Liver (tissue), 9 donors: ENCODE measurements around the gene RHOD. TPM values are rescaled to one million over a fixed set of nuclear protein-coding genes. Genes with fewer than 3 reads are reported as not detected.

Source experiments
- DNase-seq: peaks from one replicate; pipeline ENCODE4 v3.0.0-alpha.2; 2017; ENCODE audit warnings: low spot score
- H3K27ac ChIP-seq, 2 donors: one replicate each; pipeline ENCODE4 v1.7.0; 2013; ENCODE audit warnings: inconsistent platforms in 2 of 2, low read length in 2 of 2, control low read depth in 1 of 2, low read depth in 1 of 2, mild to moderate bottlenecking in 1 of 2
- H3K27me3 ChIP-seq, 4 donors: one replicate each; pipeline versions ENCODE4 v1.6.1 to v1.7.0; 2013; ENCODE audit warnings: low read length in 3 of 4, inconsistent platforms in 1 of 4, mild to moderate bottlenecking in 1 of 4, moderate library complexity in 1 of 4; ENCODE audit not compliant: control insufficient read depth in 4 of 4, insufficient read depth in 4 of 4
- H3K36me3 ChIP-seq, 4 donors: one replicate each; pipeline versions ENCODE4 v1.6.1 to v1.7.0; 2013; ENCODE audit warnings: low read length in 3 of 4, mild to moderate bottlenecking in 3 of 4, low read depth in 1 of 4, moderate library complexity in 1 of 4; ENCODE audit not compliant: control insufficient read depth in 4 of 4, insufficient read depth in 3 of 4
- H3K4me1 ChIP-seq, 4 donors: one replicate each; pipeline versions ENCODE4 v1.6.1 to v1.7.0; 2013; ENCODE audit warnings: low read length in 3 of 4, mild to moderate bottlenecking in 3 of 4, moderate library complexity in 1 of 4; ENCODE audit not compliant: control insufficient read depth in 4 of 4, insufficient read depth in 4 of 4
- H3K4me3 ChIP-seq, 3 donors: one replicate each; pipeline versions ENCODE4 v1.6.1 to v1.7.0; 2013; ENCODE audit warnings: low read length in 3 of 3, control low read depth in 1 of 3, low read depth in 1 of 3, mild to moderate bottlenecking in 1 of 3
- H3K9ac ChIP-seq, 2 donors: one replicate each; pipeline ENCODE4 v1.7.0; 2013; ENCODE audit warnings: low read length in 2 of 2, mild to moderate bottlenecking in 2 of 2, moderate library complexity in 2 of 2, control low read depth in 1 of 2, low read depth in 1 of 2
- H3K9me3 ChIP-seq, 4 donors: one replicate each; pipeline versions ENCODE4 v1.6.1 to v1.7.0; 2013; ENCODE audit warnings: low read length in 3 of 4; ENCODE audit not compliant: control insufficient read depth in 4 of 4
- ATF3 ChIP-seq: IDR thresholded peaks from 2 replicates; pipeline ENCODE4 v1.6.1; 2016; ENCODE audit warnings: antibody characterized with exemption
- CTCF ChIP-seq: fragments of 150-350 bp; IDR thresholded peaks from 2 replicates; pipeline ENCODE4 v1.5.1; 2017; ENCODE audit warnings: improper control_type of control experiment, low read depth, low read length; ENCODE audit not compliant: missing input control
- EGR1 ChIP-seq, 2 donors: IDR thresholded peaks; 2 replicates each; pipeline ENCODE4 v1.6.1; 2016 to 2018; ENCODE audit warnings: antibody characterized with exemption in 2 of 2, low read depth in 2 of 2
- FOXA1 ChIP-seq: IDR thresholded peaks from 2 replicates; pipeline ENCODE4 v1.6.1; 2016; ENCODE audit warnings: antibody characterized with exemption
- FOXA2 ChIP-seq: IDR thresholded peaks from 2 replicates; pipeline ENCODE4 v1.6.1; 2016; ENCODE audit warnings: antibody characterized with exemption
- GABPA ChIP-seq, 2 donors: IDR thresholded peaks in 1 of 2; conservative IDR thresholded peaks in 1 of 2; 2 replicates each; pipeline ENCODE4 v1.6.1; 2016; ENCODE audit warnings: antibody characterized with exemption in 2 of 2, mild to moderate bottlenecking in 1 of 2, moderate library complexity in 1 of 2
- HNF4A ChIP-seq, 2 donors: conservative IDR thresholded peaks; 2 replicates each; pipeline ENCODE4 v1.6.1; 2016; ENCODE audit warnings: antibody characterized with exemption in 2 of 2, mild to moderate bottlenecking in 2 of 2
- HNF4G ChIP-seq: IDR thresholded peaks from 2 replicates; pipeline ENCODE4 v1.6.1; 2016; ENCODE audit warnings: antibody characterized with exemption
- JUND ChIP-seq, 2 donors: IDR thresholded peaks; 2 replicates each; pipeline ENCODE4 v1.6.1; 2016; ENCODE audit warnings: antibody characterized with exemption in 2 of 2
- NR2F2 ChIP-seq: IDR thresholded peaks from 2 replicates; pipeline ENCODE4 v1.6.1; 2016; ENCODE audit warnings: antibody characterized with exemption
- RAD21 ChIP-seq, 2 donors: IDR thresholded peaks; 2 replicates each; pipeline ENCODE4 v1.6.1; 2016; ENCODE audit warnings: antibody characterized with exemption in 2 of 2, mild to moderate bottlenecking in 2 of 2
- REST ChIP-seq: IDR thresholded peaks from 2 replicates; pipeline ENCODE4 v1.6.1; 2016; ENCODE audit warnings: antibody characterized with exemption, mild to moderate bottlenecking
- RXRA ChIP-seq, 2 donors: IDR thresholded peaks; 2 replicates each; pipeline ENCODE4 v1.6.1; 2017 to 2018; ENCODE audit warnings: antibody characterized with exemption in 2 of 2, mild to moderate bottlenecking in 1 of 2
- SP1 ChIP-seq: IDR thresholded peaks from 2 replicates; pipeline ENCODE4 v1.6.1; 2018; ENCODE audit warnings: antibody characterized with exemption, mild to moderate bottlenecking
- TAF1 ChIP-seq: conservative IDR thresholded peaks from 2 replicates; pipeline ENCODE4 v1.6.1; 2016; ENCODE audit warnings: antibody characterized with exemption, mild to moderate bottlenecking
- YY1 ChIP-seq: IDR thresholded peaks from 2 replicates; pipeline ENCODE4 v1.6.1; 2016; ENCODE audit warnings: antibody characterized with exemption, mild to moderate bottlenecking
- ZBTB33 ChIP-seq: IDR thresholded peaks from 2 replicates; pipeline ENCODE4 v1.6.1; 2016; ENCODE audit warnings: antibody characterized with exemption
- WGBS: extraction: QIAGEN DNeasy Blood & Tissue Kit; methylation state at CpG from one replicate; pipeline ENCODE4 v1.1.7; 2013; 5-methylcytosine and 5-hydroxymethylcytosine counted together
- polyA plus RNA-seq, 2 donors: library from polyadenylated mRNA; stranded (reverse) in 1 of 2; unstranded in 1 of 2; fragments of 200-250 nt in 1 of 2; fragments of >200 nt in 1 of 2; fragmentation: Nextera tagmentation in 1 of 2; extraction: Ambion mirVana in 1 of 2; gene quantifications; one replicate each; pipeline versions ENCODE4 v1.2.1 to v1.2.3, GENCODE V29; 2013 to 2015
- total RNA-seq, 2 donors: library from RNA; depleted of rRNA; stranded (reverse); fragments of >200 nt; gene quantifications; one replicate each; pipeline ENCODE4 v1.2.3, GENCODE V29; 2014
- TF ChIP-seq, protein P1 (sequence below): IDR thresholded peaks from 2 replicates; pipeline ENCODE4 v1.6.1; 2016; ENCODE audit warnings: antibody characterized with exemption
- donor health status: healthy.
- donor health status: healthy.
- donor health status: healthy.
- donor health status: healthy.
- donor health status: healthy.

Gene RHOD
- total and polyA plus RNA-seq, 4 donors: 7.8 to 50.7 (median 33.2) TPM

- Histone ChIP-seq H3K4me3 (no peak overlapping the region), H3K27me3 (no peaks in the 10 kb centered on the region), H3K27ac (no peak overlapping the region), H3K9ac (no peak overlapping the region), H3K36me3 (peaks cover 0 to 13% (median 0%) of the 10 kb centered on the region in 4 donors), H3K9me3 (no peaks in the 10 kb centered on the region), H3K4me1 (peaks cover 11 to 28% (median 20%) of the 10 kb centered on the region in 4 donors)
- TF ChIP-seq GABPA (IDR thresholded peaks at IDR 0.05 in 1 of 2, conservative IDR thresholded peaks at IDR 0.05 in 1 of 2) (no peak), ZBTB33 (no peak), RXRA (IDR thresholded peaks at IDR 0.05) (no peak), CTCF (no peak)
- 92% methylated on average over 13 of the region's 13 CpGs for WGBS
- DNase-seq: no peak
These were observed 6.1 kb downstream of the RHOD start for GRCh38 chr11:67062526-67063373.

GRCh38 chr11:67066333-67066709 lies 9.7 kb downstream of the RHOD start:
- H3K9ac ChIP-seq: no peak overlapping the region
- H3K27me3 ChIP-seq: no peaks in the 10 kb centered on the region
- WGBS: 94% methylated on average over 3 of the region's 3 CpGs
- H3K27ac ChIP-seq: no peak overlapping the region
- H3K4me1 ChIP-seq: peaks cover 0 to 5% (median 0%) of the 10 kb centered on the region in 4 donors
- TF ChIP-seq EGR1 (IDR thresholded peaks at IDR 0.05; ENCODE audit: low read depth in 2 of 2) (no peak), GABPA (IDR thresholded peaks at IDR 0.05 in 1 of 2, conservative IDR thresholded peaks at IDR 0.05 in 1 of 2) (no peak), TAF1 (no peak), REST (no peak), ATF3 (no peak), NR2F2 (no peak), RXRA (IDR thresholded peaks at IDR 0.05) (no peak), HNF4G (no peak), ZBTB33 (no peak), YY1 (no peak), FOXA1 (no peak), RAD21 (IDR thresholded peaks at IDR 0.05) (no peak), HNF4A (conservative IDR thresholded peaks at IDR 0.05) (no peak), JUND (IDR thresholded peaks at IDR 0.05) (no peak), CTCF (no peak), SP1 (no peak), FOXA2 (no peak)
- TF ChIP-seq, protein P1, sequence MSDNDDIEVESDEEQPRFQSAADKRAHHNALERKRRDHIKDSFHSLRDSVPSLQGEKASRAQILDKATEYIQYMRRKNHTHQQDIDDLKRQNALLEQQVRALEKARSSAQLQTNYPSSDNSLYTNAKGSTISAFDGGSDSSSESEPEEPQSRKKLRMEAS: no peak
- DNase-seq: no peak
- no peaks in the 10 kb centered on the region for H3K9me3 ChIP-seq
- H3K4me3 ChIP-seq: no peak overlapping the region
- H3K36me3 ChIP-seq: peaks cover 0 to 13% (median 0%) of the 10 kb centered on the region in 4 donors
